ENCODE data around the gene MORN1.
A peak's percentile ranks its signal among the peaks of the same experiment; 100 is the strongest.

MORN1 gene

DNA sequence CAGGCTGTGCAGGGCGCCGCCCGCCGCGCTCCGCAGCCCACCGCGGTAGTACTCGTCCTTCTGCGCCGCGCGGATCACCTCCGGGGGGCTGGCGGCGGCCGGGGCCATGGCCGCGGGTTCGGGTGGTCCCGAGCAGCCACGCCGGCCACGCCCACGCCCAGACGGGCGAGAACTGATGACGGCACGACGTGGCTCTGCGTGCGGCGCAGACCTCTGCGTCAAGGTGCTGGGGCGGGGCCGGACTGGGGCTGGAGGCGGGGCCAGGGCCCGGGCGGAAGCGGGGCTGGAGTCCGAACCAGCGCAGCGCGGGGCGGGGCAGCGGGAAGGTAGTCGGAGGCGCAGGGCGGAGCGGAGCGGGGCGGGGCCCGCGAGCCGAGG, 21.0 kb upstream of the MORN1 start, which contains the start of gene PEX10:
Gene PEX10 (minus strand): TSS at position 170 of the 378 bp plus-strand sequence. CDS start 62 bp downstream, at position 108.
- Histone ChIP-seq H3K36me3 (ENCODE audit: control insufficient read depth, insufficient read depth, low read length) (no peaks in the 10 kb centered on the region), H3K27ac (peak within 1 kb of the TSS; percentile 64), H3K27me3 (ENCODE audit: control insufficient read depth, insufficient read depth, low read length) (no peaks in the 10 kb centered on the region), H3K9me3 (ENCODE audit: control insufficient read depth, low read length) (no peaks in the 10 kb centered on the region), H3K79me2 (no peaks in the 10 kb centered on the region), H3K4me1 (no peaks in the 10 kb centered on the region), H3K4me3 (ENCODE audit: low read depth, low read length) (peak within 1 kb of the TSS; percentile 83), H2AFZ (peak within 1 kb of the TSS; percentile 76), H3K9ac (no peak within 1 kb of the TSS), H3K4me2 (ENCODE audit: low read length) (peak within 1 kb of the TSS; percentile 95)
- TF ChIP-seq, protein P1, sequence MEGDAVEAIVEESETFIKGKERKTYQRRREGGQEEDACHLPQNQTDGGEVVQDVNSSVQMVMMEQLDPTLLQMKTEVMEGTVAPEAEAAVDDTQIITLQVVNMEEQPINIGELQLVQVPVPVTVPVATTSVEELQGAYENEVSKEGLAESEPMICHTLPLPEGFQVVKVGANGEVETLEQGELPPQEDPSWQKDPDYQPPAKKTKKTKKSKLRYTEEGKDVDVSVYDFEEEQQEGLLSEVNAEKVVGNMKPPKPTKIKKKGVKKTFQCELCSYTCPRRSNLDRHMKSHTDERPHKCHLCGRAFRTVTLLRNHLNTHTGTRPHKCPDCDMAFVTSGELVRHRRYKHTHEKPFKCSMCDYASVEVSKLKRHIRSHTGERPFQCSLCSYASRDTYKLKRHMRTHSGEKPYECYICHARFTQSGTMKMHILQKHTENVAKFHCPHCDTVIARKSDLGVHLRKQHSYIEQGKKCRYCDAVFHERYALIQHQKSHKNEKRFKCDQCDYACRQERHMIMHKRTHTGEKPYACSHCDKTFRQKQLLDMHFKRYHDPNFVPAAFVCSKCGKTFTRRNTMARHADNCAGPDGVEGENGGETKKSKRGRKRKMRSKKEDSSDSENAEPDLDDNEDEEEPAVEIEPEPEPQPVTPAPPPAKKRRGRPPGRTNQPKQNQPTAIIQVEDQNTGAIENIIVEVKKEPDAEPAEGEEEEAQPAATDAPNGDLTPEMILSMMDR (IDR thresholded peaks at IDR 0.05): no peak

DNA sequence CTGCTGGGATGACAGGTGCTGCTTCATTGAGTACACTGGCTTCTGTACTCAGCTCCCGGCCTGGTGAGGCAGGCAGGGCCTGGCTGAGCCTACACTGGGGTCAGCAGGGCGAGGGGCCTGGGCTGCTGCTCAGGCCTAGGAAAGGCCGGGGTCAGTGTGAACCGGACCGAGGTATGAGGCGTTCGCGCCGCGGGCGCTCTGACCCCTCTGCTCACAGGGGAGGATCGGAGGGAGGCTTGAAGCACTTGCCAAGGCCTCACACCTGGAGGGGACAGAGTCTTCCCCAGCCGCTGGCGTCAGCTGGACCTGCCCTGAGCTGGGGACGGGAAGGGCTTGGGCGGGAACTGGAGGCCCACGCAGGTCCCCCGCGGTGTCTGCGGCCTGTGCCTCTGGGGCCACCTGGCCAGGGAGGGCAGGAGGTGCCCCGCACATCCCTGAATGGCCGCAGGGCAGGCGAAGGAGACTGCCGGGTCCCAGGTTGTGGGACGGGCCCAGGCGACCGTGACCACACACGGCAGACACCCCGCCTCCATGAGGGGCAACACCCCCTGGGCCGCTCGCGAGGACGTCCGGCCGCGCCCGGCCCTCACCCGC, 20.5 kb upstream of the MORN1 start:
- Histone ChIP-seq H3K27ac (peak overlapping the region; percentile 44), H3K79me2 (no peaks in the 10 kb centered on the region), H3K27me3 (ENCODE audit: control insufficient read depth, insufficient read depth, low read length) (no peaks in the 10 kb centered on the region)

DNA sequence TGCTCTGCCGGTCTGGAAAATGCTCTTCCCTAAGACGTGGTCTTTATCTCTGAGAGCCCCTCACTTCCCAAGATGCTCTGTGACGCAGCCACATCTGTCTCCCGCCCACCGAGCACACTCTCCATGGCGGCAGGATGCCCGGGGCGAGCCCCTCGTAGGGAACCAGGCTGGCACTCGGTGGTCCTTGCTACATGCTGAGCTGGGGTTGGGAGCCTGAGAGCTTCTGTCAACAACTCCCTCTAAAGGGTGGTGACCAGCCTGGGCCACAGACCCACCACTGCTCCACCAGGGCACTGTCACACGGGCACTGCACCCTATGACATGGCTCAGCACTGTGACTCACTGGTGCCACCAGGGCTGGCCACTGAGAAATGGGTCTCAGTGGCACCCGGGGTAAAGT, 18.4 kb upstream of the MORN1 start:
- Histone ChIP-seq H3K9ac (no peak overlapping the region), H2AFZ (no peak overlapping the region), H3K4me3 (ENCODE audit: low read depth, low read length) (no peak overlapping the region), H3K27ac (no peak overlapping the region), H3K4me1 (no peaks in the 10 kb centered on the region), H3K79me2 (no peaks in the 10 kb centered on the region), H3K4me2 (ENCODE audit: low read length) (no peak overlapping the region), H3K9me3 (ENCODE audit: control insufficient read depth, low read length) (no peaks in the 10 kb centered on the region), H3K27me3 (ENCODE audit: control insufficient read depth, insufficient read depth, low read length) (no peaks in the 10 kb centered on the region), H3K36me3 (ENCODE audit: control insufficient read depth, insufficient read depth, low read length) (no peaks in the 10 kb centered on the region)
- TF ChIP-seq, protein P1 (IDR thresholded peaks at IDR 0.05): no peak

More for the DNA sequence above, 20.5 kb upstream of the MORN1 start:
- Histone ChIP-seq H3K9me3 (ENCODE audit: control insufficient read depth, low read length) (no peaks in the 10 kb centered on the region), H3K36me3 (ENCODE audit: control insufficient read depth, insufficient read depth, low read length) (no peaks in the 10 kb centered on the region), H3K4me2 (ENCODE audit: low read length) (peak overlapping the region; percentile 95), H3K9ac (no peak overlapping the region), H3K4me1 (no peaks in the 10 kb centered on the region), H3K4me3 (ENCODE audit: low read depth, low read length) (peak overlapping the region; percentile 83), H2AFZ (peak overlapping the region; percentile 76)
- TF ChIP-seq, protein P1 (IDR thresholded peaks at IDR 0.05): no peak

DNA sequence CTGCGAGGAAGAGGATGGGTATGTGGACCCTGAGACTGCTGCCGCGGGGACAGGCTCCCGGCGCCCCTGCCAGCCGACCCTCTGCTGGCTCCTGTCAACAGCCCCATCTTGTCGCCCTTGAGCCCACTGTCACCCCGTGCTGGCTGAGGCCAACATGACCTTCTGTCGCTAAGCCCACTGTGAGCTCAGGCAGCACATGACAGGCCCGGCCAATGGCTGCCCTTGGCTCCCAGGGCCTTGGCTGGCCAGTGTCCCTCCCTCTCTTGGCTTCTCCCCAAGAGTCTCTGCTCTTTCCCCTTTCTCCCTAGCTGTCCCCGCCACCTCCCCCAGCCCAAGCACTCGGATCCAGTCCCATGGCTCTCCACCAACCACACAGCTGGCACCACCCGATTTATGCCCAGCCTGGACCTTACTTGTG, 17.5 kb upstream of the MORN1 start:
- Histone ChIP-seq H3K36me3 (ENCODE audit: control insufficient read depth, insufficient read depth, low read length) (no peaks in the 10 kb centered on the region), H3K9ac (no peak overlapping the region), H3K27me3 (ENCODE audit: control insufficient read depth, insufficient read depth, low read length) (no peaks in the 10 kb centered on the region), H3K27ac (no peak overlapping the region), H2AFZ (no peak overlapping the region), H3K4me1 (no peaks in the 10 kb centered on the region), H3K4me3 (ENCODE audit: low read depth, low read length) (no peak overlapping the region), H3K79me2 (no peaks in the 10 kb centered on the region), H3K9me3 (ENCODE audit: control insufficient read depth, low read length) (no peaks in the 10 kb centered on the region), H3K4me2 (ENCODE audit: low read length) (no peak overlapping the region)
- TF ChIP-seq, protein P1 (IDR thresholded peaks at IDR 0.05): no peak

DNA sequence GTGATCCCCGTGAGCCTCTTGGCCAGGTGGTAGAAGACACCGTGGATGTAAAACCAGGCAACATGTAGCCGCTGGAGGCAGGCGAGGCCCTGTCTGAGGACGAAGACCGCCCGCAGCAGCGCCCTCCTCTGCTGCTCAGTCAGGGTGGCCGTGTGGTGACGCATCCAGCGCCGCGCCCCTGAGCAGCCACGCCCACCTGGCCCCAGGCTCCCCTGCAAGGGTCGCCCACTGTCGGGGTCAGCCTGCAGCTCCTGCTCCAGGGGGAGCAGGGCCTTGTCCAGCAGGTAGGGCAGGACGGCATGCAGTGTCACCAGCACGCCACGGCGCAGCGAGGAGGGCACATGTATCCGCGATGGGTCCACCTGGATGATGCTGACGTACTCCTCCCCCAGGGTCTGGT, 17.1 kb upstream of the MORN1 start:
- Histone ChIP-seq H3K4me2 (ENCODE audit: low read length) (no peak overlapping the region), H3K4me1 (no peaks in the 10 kb centered on the region), H3K4me3 (ENCODE audit: low read depth, low read length) (no peak overlapping the region), H3K9ac (no peak overlapping the region), H3K27me3 (ENCODE audit: control insufficient read depth, insufficient read depth, low read length) (no peaks in the 10 kb centered on the region), H3K79me2 (no peaks in the 10 kb centered on the region), H3K36me3 (ENCODE audit: control insufficient read depth, insufficient read depth, low read length) (no peaks in the 10 kb centered on the region), H3K9me3 (ENCODE audit: control insufficient read depth, low read length) (no peaks in the 10 kb centered on the region), H2AFZ (no peak overlapping the region), H3K27ac (no peak overlapping the region)
- TF ChIP-seq, protein P1 (IDR thresholded peaks at IDR 0.05): no peak

All from parathyroid adenoma (tissue), 2 donors.